Stimulated activated CD4-positive, alpha-beta T cell treated with anti-CD3 and anti-CD28 coated beads, Interleukin-1b, Interleukin-23, amount 100 ng/mL, for 4 hours (primary cell): ENCODE measurements around the gene CDH13.

ENCODE experiments used
- DNase-seq, 2 donors: peaks; one replicate each; pipeline ENCODE4 v3.0.0-alpha.2; 2020; ENCODE audit warnings: low read depth in 2 of 2

CDH13 gene

GRCh38 chr16:83164816-83165215 is 538.0 kb downstream of the CDH13 start:
- DNase-seq = no peak

DNA sequence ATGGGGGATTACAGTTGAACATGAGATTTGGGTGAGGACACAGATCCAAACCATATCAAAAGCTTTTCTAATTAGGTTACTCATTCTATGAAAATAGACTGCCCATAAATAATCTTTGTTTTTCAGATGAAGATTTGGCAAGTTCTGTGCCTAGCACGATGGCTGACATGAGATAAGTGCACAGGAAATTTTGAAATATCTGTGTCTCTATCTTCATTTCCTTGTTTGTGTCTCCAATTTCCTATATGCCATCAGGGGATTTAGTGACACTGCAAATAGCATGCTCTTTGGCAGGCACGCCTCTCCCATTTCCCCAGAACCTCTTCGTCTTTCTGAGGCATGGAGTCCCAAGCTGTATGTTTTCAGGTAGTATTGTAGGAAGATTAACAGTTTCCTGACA is 544.6 kb downstream of the CDH13 start:
- no peak for DNase-seq

- no peak for DNase-seq
These were observed 547.9 kb downstream of the CDH13 start for GRCh38 chr16:83174671-83175070.

DNA sequence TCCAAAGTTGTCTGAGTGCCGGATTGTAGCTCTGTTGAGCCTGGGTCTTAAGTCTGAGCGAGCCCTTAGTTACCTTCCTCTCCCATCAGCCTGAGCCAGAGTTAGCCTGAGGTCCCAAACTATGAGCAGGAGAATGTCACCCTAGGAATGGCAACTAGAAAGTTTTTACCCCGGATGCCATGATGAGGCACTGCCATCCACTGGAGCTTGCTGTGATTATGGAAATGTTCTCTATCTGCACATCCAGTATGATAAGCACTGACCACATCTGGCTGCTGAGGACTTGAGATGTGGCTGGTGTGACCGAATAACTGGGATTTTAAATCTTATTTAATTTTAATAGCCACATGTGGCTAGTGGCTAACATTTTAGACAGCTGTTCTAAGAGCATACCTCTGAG is 550.0 kb downstream of the CDH13 start:
- no peak for DNase-seq

- no peak for DNase-seq
These were observed 559.1 kb downstream of the CDH13 start for GRCh38 chr16:83185902-83186301.

- DNase-seq = no peak
These were observed 560.6 kb downstream of the CDH13 start for GRCh38 chr16:83187405-83187804.

DNA sequence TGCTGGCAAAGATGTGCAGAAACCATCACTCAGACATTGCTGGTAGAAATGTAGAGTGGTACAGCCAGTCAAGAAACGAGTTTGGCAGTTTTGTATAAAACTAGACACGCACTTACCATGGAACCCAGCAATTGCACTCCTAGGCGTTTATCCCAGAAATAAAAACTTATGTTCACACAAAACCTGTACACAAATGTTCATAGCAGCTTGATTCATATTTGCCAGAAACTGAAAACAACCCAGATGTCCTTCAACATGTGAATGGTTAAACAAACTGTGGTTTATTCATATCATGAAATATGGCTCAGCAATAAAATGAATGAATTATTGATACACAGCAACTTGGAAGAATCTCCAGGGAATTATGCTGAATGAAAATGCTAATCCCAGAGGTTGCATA is 570.0 kb downstream of the CDH13 start:
- no peak for DNase-seq

DNA sequence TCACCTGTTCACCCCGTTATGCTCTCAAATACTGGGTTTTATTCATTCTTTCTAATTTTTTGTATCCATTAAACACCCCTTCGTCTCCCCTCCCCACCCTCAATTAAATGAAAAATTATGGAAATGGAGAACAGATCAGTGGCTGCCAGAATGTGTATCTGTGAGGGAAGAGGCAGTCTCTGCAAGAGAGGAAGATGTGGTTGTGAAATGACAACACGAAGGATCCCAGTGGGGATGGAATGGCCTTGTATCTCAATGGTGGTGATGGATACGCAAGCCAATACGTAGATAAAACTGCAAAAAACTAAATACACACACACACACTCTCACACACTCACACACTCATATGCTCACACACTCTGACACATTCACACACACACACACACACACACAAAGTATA is 570.7 kb downstream of the CDH13 start:
- no peak for DNase-seq

DNA sequence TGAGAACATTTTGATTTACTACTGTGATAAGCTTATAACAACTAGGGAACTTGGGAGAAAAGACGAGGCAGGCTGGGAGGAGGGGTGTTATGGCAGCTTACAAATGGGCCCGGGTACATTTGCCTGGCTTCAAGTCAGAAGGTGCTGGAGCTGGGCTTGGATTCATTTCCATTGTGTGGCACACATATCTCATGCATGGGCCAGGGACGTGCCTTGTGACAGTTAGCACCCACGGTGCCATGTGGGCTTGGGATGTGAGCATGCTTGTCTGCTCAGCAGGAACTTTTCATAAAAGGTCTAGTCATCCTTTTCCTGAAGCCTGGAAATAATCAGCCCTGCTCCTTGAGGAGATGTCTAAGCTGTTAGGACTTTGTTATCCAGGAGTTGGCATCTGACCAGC is 572.2 kb downstream of the CDH13 start:
- DNase-seq = no peak

GRCh38 chr16:83200005-83200779 is 573.4 kb downstream of the CDH13 start:
- no peak for DNase-seq

DNA sequence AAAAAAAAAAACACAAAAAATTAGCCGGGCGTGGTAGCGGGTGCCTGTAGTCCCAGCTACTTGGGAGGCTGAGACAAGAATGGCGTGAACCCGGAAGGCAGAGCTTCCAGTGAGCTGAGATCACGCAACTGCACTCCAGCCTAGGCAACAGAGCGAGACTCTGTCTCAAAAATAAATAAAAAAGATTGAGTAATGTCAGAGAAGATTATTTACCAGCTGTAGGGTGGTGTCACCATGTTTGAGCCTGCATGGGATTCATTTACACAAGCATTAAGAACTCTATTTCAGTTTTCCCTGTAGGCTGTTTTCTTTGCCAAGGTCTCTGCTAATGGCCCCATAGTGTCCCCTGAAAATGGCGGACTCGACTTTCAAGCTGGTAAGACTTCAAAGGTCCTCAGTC is 575.0 kb downstream of the CDH13 start:
- DNase-seq = no peak

GRCh38 chr16:83205896-83206295 is 579.1 kb downstream of the CDH13 start:
- no peak for DNase-seq

DNA sequence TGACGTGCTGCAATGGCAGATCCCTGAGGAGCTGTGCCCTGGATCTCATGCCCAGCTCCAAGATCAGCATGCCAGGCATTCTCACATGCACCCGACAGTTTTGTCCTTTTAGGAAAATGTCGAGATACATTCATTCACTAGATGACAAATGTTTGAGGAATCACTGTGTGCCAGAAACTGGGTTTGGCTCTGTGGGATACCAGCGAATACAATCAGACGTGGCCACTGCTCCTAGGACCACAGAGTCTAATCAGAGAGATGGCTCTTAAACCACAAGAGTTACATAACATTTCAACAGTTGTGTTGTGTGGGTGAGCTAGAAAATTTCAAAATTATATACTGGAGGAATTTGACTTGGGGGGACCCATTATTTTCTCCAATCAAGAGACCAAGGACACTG is 579.7 kb downstream of the CDH13 start:
- no peak for DNase-seq

- no peak for DNase-seq
These were observed 584.9 kb downstream of the CDH13 start for GRCh38 chr16:83211711-83212110.

- DNase-seq = no peak
These were observed 585.6 kb downstream of the CDH13 start for GRCh38 chr16:83212301-83212841.

DNA sequence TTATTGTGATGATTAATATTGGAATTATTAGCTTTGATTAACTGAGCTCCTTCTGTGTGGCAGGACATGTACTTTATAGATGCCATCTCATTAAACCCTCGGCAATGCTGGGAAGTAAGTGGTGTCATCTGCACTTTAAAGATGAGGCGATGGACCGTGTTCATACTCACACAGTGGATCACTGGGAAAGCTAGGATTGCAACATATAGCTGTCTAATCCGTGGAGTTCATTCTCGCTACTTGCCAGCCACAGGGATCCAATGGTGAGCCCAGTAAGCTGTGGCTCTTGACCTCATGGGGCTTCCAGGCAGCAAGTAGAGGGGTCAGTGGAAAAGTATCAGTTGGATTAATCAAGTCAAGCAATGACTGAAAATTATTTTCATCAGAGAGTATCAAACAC is 587.9 kb downstream of the CDH13 start:
- DNase-seq = no peak

DNA sequence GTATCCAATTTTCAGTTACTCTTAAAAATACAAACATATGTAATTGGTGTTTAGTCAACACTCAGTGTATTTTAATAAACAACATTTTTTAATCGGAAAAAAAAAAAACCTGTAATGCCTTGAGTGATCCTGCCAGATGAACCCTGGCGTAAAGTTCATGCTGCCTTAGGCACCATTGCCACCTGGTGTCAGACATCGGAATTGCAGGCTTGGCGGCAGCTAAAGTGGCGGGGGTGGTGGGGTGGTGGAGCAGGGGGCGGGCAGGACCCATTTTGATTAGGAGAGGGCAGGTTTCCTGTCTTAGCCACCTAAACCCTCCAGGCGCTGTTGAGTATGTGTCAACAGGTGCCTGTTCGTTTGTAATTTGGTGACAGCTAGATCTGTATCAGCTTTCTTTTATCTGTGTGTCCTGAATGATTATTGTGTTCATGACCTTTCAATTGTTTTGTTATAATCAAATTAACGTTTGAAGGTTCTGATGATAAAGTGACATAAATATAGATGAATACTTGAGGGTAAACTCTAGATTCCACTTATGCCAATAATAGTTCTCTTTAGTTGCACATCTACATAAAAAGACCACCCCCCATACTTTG is 588.7 kb downstream of the CDH13 start:
- peak; percentile 4 to 17 for DNase-seq

DNA sequence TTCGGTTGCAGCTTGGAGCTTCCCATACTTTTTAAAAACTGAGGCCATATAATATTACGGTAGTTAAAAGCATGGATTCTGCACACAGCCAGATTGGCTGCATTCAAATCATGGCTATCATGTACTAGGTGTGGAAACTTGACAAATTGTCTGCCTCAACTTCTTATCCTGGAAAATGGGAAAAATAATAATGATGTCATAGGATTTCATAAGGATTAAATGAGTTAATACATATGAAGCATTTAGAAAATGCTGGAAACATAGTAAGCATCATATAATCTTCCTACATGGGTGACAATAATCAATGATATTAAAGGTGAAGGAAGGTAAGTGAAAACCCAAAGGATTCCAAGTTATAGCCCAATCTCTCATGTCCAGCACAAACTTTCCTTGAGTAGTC is 592.5 kb downstream of the CDH13 start:
- no peak for DNase-seq

- no peak for DNase-seq
These were observed 593.3 kb downstream of the CDH13 start for GRCh38 chr16:83220066-83220465.

DNA sequence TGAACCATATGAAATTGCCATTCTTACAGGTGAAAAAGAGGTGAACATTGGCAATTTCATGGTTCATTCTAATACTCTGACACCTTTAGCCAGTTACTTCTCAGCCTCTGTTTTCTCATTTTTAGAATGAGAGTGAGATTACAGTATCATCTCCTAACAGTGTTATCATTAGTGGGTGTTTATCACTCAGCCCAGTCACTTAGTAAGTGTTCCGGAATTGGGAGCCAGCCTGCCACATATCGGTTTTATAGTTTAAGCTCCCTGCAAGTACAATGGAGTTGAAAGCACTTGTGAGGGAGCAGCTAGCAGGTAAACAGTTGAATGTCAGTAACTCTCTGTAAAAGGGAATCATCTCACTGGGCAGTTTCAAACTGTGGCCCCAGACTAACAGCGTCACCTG is 597.9 kb downstream of the CDH13 start:
- DNase-seq = no peak

GRCh38 chr16:83227336-83227735 is 600.6 kb downstream of the CDH13 start:
- DNase-seq = no peak

DNA sequence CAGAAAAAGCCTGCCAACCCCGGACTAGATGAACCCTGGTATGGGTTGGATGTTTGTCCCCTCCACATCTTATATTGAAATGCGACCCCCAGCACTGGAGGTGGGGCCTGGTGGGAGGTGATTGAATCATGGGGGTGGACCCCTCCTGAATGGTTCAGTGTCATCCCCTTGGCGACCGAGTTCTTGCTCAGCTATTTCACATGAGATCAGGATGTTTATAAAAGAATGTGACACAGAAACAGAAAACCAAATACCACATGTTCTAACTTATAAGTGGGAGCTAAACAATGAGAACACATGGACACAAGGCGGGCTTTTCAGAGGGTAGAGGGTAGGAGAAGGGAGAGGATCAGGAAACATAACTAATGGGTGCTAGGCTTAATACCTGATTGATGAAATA is 605.0 kb downstream of the CDH13 start:
- no peak for DNase-seq

DNA sequence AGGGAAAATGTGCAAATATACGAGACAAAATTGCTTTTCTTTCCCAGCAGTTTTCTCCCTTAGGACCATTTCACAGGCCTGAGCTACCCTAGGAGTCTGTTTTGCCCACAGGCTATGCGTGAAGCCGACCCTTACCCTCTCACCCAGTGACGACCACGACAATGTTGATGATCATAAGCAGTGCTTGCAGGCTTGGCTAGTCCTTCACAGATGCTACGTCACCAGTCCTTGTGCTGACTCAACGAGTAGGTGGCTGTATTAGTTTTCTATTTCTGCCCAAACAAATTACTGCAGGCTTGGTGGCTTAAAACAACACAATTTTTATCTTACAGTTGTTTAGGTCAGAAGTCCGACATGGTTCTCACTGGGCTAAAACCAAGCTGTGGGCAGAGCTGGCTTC is 606.4 kb downstream of the CDH13 start:
- DNase-seq = no peak
